ENCODE results near the gene SSTR4.
"Not testable (repeated sequence)": the region's sequence is repeated elsewhere in the genome, so short reads cannot be mapped to it uniquely, and the experiment has no call there.

Gene SSTR4, protein sequence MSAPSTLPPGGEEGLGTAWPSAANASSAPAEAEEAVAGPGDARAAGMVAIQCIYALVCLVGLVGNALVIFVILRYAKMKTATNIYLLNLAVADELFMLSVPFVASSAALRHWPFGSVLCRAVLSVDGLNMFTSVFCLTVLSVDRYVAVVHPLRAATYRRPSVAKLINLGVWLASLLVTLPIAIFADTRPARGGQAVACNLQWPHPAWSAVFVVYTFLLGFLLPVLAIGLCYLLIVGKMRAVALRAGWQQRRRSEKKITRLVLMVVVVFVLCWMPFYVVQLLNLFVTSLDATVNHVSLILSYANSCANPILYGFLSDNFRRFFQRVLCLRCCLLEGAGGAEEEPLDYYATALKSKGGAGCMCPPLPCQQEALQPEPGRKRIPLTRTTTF

DNA sequence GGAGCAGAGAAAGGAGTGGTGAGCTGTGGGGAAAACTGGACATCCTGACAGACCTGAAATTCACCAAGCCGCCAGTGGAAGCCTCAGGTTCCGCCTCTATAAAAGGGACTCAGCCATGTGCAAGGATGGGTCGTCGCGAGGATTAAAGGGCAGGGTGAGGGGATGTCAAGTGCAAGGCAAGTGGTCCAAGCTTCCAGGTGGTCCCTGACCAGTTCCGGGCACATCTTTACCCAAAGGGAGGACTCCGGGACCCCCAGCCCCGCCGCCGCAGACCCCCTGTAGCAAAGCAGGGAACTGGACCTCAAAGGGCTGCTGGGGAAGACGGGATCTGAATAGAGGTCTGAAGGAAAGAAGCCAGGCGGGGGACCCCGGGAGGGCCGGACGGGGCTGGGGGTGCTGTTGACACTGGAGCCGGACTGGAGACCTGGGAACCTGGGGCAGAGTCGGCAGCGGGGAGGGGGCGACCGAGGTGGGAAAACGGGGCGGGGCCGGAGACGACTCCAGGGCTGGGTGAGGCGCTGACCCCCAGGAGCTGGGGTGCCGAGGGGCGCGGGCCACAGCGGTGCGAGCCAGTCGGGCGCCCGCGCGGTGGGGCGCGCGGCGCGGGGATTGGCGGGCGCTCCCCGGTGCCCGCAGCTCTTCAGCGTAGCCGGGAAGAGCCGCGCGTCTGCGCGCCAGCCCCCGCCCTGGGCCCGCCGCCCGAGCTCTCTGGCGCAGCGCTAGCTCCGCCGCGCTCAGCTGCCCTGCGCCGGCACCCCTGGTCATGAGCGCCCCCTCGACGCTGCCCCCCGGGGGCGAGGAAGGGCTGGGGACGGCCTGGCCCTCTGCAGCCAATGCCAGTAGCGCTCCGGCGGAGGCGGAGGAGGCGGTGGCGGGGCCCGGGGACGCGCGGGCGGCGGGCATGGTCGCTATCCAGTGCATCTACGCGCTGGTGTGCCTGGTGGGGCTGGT, at the start of gene SSTR4:
SSTR4 (plus strand) TSS at position 592 of the 951 bp plus-strand sequence; CDS start at position 764, 172 bp downstream.
- TF ChIP-seq, protein P1, sequence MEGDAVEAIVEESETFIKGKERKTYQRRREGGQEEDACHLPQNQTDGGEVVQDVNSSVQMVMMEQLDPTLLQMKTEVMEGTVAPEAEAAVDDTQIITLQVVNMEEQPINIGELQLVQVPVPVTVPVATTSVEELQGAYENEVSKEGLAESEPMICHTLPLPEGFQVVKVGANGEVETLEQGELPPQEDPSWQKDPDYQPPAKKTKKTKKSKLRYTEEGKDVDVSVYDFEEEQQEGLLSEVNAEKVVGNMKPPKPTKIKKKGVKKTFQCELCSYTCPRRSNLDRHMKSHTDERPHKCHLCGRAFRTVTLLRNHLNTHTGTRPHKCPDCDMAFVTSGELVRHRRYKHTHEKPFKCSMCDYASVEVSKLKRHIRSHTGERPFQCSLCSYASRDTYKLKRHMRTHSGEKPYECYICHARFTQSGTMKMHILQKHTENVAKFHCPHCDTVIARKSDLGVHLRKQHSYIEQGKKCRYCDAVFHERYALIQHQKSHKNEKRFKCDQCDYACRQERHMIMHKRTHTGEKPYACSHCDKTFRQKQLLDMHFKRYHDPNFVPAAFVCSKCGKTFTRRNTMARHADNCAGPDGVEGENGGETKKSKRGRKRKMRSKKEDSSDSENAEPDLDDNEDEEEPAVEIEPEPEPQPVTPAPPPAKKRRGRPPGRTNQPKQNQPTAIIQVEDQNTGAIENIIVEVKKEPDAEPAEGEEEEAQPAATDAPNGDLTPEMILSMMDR (IDR thresholded peaks at IDR 0.05; ENCODE audit: low read depth, low read length) = no peak
- no peak for DNase-seq (ENCODE audit: extremely low read depth, low read depth)

DNA sequence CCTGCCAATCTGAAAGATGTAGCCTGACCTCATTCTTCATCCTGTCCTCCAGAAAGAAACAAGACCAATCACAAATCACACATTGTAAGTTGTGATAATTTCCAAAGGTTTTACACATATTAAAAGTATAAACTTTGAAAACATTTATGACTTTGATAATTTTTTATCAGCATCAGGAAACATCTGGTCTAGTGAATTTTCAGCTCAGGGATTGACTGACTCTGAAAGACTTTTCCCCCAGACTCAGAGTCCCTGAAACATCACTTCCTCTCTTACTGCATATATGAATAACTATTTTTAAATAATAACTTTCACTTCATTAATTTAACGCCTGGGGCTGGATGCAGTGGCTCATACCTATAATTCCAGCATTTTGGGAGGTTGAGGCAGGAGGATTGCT, 48.5 kb upstream of the SSTR4 start:
- TF ChIP-seq, protein P1 (IDR thresholded peaks at IDR 0.05; ENCODE audit: low read depth, low read length) = no peak
- DNase-seq (ENCODE audit: extremely low read depth, low read depth) = no peak

DNA sequence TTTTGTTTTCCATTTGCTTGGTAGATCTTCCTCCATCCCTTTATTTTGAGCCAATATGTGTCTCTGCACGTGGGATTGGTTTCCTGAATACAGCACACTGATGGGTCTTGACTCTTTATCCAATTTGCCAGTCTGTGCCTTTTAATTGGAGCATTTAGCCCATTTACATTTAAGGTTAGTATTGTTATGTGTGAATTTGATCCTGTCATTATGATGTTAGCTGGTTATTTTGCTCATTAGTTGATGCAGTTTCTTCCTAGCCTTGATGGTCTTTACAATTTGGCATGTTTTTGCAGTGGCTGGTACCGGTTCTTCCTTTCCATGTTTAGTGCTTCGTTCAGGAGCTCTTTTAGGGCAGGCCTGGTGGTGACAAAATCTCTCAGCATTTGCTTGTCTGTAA, 43.7 kb upstream of the SSTR4 start:
- DNase-seq (ENCODE audit: extremely low read depth, low read depth) = not testable (repeated sequence)

DNA sequence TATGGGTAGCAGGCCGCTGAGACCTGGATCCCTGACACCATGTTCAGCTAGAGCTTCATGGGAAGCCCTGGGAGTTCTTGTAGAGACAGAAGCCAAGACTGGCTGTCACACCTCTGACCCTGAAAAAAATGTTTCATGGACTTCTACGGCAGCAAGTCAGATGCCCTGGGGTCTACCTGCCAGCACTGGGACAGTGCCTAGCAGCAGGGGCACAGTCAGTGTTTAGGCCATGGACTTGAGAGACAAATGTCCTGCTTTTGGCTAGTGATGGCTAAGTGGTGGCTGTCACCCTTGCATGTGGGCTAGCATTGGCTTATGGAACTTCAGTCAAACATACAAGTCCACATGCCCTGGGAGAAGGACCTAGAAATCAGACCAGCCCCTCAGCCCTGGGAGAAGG, 41.3 kb upstream of the SSTR4 start:
- no peak for DNase-seq (ENCODE audit: extremely low read depth, low read depth)
- TF ChIP-seq, protein P1 (IDR thresholded peaks at IDR 0.05; ENCODE audit: low read depth, low read length) = no peak

DNA sequence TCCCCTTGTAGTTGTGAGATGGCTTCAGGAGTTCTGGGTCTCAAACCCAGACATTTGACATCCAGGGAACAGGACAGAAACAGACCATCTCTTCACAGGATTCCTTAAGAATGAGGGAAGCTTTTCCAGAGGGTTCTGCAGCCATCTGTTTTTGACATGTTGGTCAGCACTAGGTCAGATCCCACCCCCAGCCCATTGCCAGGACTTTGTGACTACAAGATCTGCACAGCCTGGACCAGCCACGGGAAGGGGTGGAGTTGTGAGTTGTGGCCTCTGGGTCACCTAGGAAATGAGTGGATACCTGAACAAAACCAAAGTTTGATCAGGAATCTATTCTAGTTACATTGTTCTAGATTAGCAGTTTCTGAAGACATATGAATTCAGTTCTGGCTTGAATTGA, 39.2 kb upstream of the SSTR4 start:
- TF ChIP-seq, protein P1 (IDR thresholded peaks at IDR 0.05; ENCODE audit: low read depth, low read length) = no peak
- DNase-seq (ENCODE audit: extremely low read depth, low read depth) = no peak

DNA sequence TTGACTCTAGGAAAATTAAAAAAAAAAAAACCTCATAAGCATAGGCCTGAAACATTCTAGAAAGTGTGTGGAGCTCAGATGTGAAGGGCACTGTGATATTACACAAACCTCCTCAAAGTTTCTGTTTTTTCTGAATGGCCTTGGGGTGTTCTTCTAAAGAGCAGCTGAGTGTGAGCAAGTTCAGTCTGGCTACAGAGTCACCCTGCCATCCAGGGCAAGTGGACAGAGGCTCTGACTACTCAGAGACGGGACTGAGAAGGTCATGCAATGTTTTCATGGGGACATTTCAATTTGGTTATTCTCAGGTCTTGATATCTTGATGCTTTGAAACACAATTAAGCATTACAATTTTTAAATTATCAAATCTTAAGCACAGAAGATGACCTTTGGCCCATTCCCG, 36.6 kb upstream of the SSTR4 start:
- no peak for DNase-seq (ENCODE audit: extremely low read depth, low read depth)
- TF ChIP-seq, protein P1 (IDR thresholded peaks at IDR 0.05; ENCODE audit: low read depth, low read length) = no peak

DNA sequence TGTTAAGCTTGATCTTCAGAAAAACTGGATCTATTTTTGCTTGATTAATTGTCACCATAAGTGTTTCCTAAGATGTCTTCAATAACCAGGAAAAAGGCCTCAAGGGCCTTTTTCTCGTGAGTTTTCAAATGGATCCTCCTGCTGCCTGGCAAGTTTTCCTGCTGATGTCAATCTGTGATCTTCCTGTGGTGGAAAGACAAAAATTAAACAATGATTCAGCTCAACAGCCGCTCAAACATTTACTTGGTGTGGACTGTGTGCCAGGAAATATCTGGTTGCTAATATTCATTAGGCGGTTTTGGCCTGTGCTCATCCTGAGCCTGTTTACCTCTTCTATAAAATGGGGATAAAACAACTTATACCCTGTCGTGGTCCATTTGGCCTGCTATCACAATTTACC, 35.4 kb upstream of the SSTR4 start:
- TF ChIP-seq, protein P1 (IDR thresholded peaks at IDR 0.05; ENCODE audit: low read depth, low read length) = no peak
- DNase-seq (ENCODE audit: extremely low read depth, low read depth) = no peak
